Parathyroid adenoma (tissue), 2 donors: ENCODE measurements around the gene TNS2.
A peak's percentile ranks its signal among the peaks of the same experiment; 100 is the strongest.
"Not testable (repeated sequence)": the region's sequence is repeated elsewhere in the genome, so short reads cannot be mapped to it uniquely, and the experiment has no call there.

Experiments used
- H2AFZ ChIP-seq: fragments of 300-600 bp; sonication (generic); one replicate; pipeline ENCODE4 v1.7.0; 2017; ENCODE audit warnings: antibody characterized with exemption, mild to moderate bottlenecking
- H3K27ac ChIP-seq: fragments of 300-600 bp; sonication (generic); one replicate; pipeline ENCODE4 v1.7.0; 2017
- H3K27me3 ChIP-seq: fragments of 300-600 bp; sonication (generic); one replicate; pipeline ENCODE4 v1.7.0; 2017; ENCODE audit warnings: low read length; ENCODE audit not compliant: control insufficient read depth, insufficient read depth
- H3K36me3 ChIP-seq: fragments of 300-600 bp; sonication (generic); one replicate; pipeline ENCODE4 v1.7.0; 2017; ENCODE audit warnings: low read length; ENCODE audit not compliant: control insufficient read depth, insufficient read depth
- H3K4me1 ChIP-seq: fragments of 300-600 bp; sonication (generic); one replicate; pipeline ENCODE4 v1.7.0; 2017; ENCODE audit warnings: control low read depth
- H3K4me2 ChIP-seq: fragments of 300-600 bp; sonication (generic); one replicate; pipeline ENCODE4 v1.7.0; 2017; ENCODE audit warnings: low read length
- H3K4me3 ChIP-seq: fragments of 300-600 bp; sonication (generic); one replicate; pipeline ENCODE4 v1.7.0; 2017; ENCODE audit warnings: low read depth, low read length
- H3K79me2 ChIP-seq: fragments of 300-600 bp; sonication (generic); one replicate; pipeline ENCODE4 v1.7.0; 2017; ENCODE audit warnings: control low read depth
- H3K9ac ChIP-seq: fragments of 300-600 bp; sonication (generic); one replicate; pipeline ENCODE4 v1.7.0; 2017; ENCODE audit warnings: mild to moderate bottlenecking
- H3K9me3 ChIP-seq: fragments of 300-600 bp; sonication (generic); one replicate; pipeline ENCODE4 v1.7.0; 2017; ENCODE audit warnings: low read length; ENCODE audit not compliant: control insufficient read depth
- CTCF ChIP-seq: fragments of 300-600 bp; sonication (generic); IDR thresholded peaks from one replicate; pipeline ENCODE4 v1.7.0; 2017; ENCODE audit warnings: antibody characterized with exemption, mild to moderate bottlenecking
- donor health status: primary hyperparathyroidism.

Gene TNS2

GRCh38 chr12:53031616-53032015, 18.2 kb upstream of the TNS2 start:
- Histone ChIP-seq H3K4me1 (no peaks in the 10 kb centered on the region), H3K9ac (no peak overlapping the region), H3K27ac (no peak overlapping the region), H3K9me3 (no peaks in the 10 kb centered on the region), H3K4me2 (no peak overlapping the region), H3K27me3 (no peaks in the 10 kb centered on the region), H3K79me2 (peaks cover 5% of the 10 kb centered on the region), H3K4me3 (no peak overlapping the region), H3K36me3 (no peaks in the 10 kb centered on the region), H2AFZ (no peak overlapping the region)
- TF ChIP-seq CTCF, result no peak

- not testable (repeated sequence) for H2AFZ ChIP-seq, H3K79me2 ChIP-seq, H3K9ac ChIP-seq, H3K36me3 ChIP-seq, H3K9me3 ChIP-seq, H3K4me3 ChIP-seq, H3K27me3 ChIP-seq, H3K4me1 ChIP-seq, H3K27ac ChIP-seq
- H3K4me2 ChIP-seq, result peak overlapping the region; percentile 26
Measured at GRCh38 chr12:53033832-53034231, 16.0 kb upstream of the TNS2 start.

DNA sequence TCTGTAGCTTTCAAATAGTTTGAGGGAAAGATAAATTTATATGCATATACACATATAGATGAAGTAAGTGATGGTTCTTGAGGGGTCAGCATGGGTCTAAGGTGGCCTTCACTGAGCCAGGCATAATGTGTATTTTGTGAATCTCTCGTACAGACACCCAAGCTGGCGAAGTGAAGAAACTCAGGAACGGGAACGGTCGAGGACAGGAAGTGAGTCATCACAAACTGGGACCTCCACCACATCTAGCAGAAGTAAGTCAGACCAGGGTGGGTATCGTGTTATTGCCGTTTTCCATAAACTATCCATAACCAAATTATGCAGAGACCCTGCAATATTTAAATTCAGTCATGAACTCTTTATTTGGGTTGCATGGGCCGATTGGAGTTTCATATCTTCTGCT, 15.4 kb upstream of the TNS2 start:
- Histone ChIP-seq H3K27ac (no peak overlapping the region), H3K36me3 (no peaks in the 10 kb centered on the region), H3K4me3 (no peak overlapping the region)

DNA sequence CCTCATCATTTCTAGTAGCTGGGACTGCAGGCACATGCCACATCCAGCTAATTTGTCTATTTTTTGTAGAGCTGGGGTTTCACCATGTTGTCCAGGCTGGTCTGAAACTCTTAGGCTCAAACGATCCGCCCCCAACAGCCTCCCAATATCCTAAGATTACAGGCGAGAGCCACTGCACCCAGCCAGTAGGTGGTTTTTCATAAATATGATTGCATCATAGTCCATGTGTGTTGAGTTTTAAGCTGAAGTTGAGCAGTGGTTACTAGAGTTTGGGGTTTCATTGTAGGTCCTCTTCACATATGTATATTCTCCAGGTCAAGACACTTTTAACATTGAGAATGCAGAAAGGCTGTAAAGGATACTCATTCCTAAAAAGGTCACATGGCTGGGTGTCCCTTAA, 13.1 kb upstream of the TNS2 start:
- H3K27me3 ChIP-seq, result no peaks in the 10 kb centered on the region
- H3K4me3 ChIP-seq, result no peak overlapping the region
- no peak overlapping the region for H3K9ac ChIP-seq
- H3K9me3 ChIP-seq, result no peaks in the 10 kb centered on the region
- H3K27ac ChIP-seq, result no peak overlapping the region
- no peak for TF ChIP-seq CTCF
- peaks cover 2% of the 10 kb centered on the region for H3K79me2 ChIP-seq
- no peak overlapping the region for H2AFZ ChIP-seq
- peaks cover 3% of the 10 kb centered on the region for H3K4me1 ChIP-seq
- H3K36me3 ChIP-seq, result no peaks in the 10 kb centered on the region
- no peak overlapping the region for H3K4me2 ChIP-seq

More for the DNA sequence above, 15.4 kb upstream of the TNS2 start:
- no peak overlapping the region for H2AFZ ChIP-seq
- peaks cover 3% of the 10 kb centered on the region for H3K4me1 ChIP-seq
- no peaks in the 10 kb centered on the region for H3K27me3 ChIP-seq
- TF ChIP-seq CTCF, result no peak
- no peaks in the 10 kb centered on the region for H3K9me3 ChIP-seq
- no peak overlapping the region for H3K9ac ChIP-seq
- peaks cover 2% of the 10 kb centered on the region for H3K79me2 ChIP-seq
- H3K4me2 ChIP-seq, result peak overlapping the region; percentile 28

- Histone ChIP-seq H2AFZ (no peak overlapping the region), H3K79me2 (no peaks in the 10 kb centered on the region), H3K27ac (no peak overlapping the region), H3K9ac (no peak overlapping the region), H3K4me3 (no peak overlapping the region), H3K27me3 (no peaks in the 10 kb centered on the region), H3K4me1 (peaks cover 3% of the 10 kb centered on the region), H3K4me2 (no peak overlapping the region), H3K36me3 (no peaks in the 10 kb centered on the region), H3K9me3 (no peaks in the 10 kb centered on the region)
- no peak for TF ChIP-seq CTCF
Measured at GRCh38 chr12:53039851-53040250, 10.0 kb upstream of the TNS2 start.
